Measurements from ENCODE around the gene NFE2L3. TPM values are rescaled to one million over a fixed set of nuclear protein-coding genes. Genes with fewer than 3 reads are reported as not detected.
A peak's percentile ranks its signal among the peaks of the same experiment; 100 is the strongest.
"Not testable (repeated sequence)": the region's sequence is repeated elsewhere in the genome, so short reads cannot be mapped to it uniquely, and the experiment has no call there.

The NFE2L3 gene
- total RNA-seq, 2 donors from 2014 or later = 1.3 to 1.7 TPM

- ATAC-seq (peak in 1 of 2 donors; percentile 6), DNase-seq (no peak)
- intact Hi-C loops (cut with DNase I) = no loop called here
Measured at GRCh38 chr7:26193432-26194207, 41.6 kb downstream of the NFE2L3 start.

GRCh38 chr7:26194764-26195163, 42.8 kb downstream of the NFE2L3 start:
- ATAC-seq; DNase-seq; intact Hi-C loops (cut with DNase I): not testable (repeated sequence)

- DNase-seq (no peak), ATAC-seq (no peak)
- intact Hi-C loops (cut with DNase I) = no loop called here
Measured at GRCh38 chr7:26195182-26195581, 43.2 kb downstream of the NFE2L3 start.

- DNase-seq (no peak), ATAC-seq (no peak)
- intact Hi-C loops (cut with DNase I) = no loop called here
Measured at GRCh38 chr7:26195867-26196657, 44.1 kb downstream of the NFE2L3 start.

DNA sequence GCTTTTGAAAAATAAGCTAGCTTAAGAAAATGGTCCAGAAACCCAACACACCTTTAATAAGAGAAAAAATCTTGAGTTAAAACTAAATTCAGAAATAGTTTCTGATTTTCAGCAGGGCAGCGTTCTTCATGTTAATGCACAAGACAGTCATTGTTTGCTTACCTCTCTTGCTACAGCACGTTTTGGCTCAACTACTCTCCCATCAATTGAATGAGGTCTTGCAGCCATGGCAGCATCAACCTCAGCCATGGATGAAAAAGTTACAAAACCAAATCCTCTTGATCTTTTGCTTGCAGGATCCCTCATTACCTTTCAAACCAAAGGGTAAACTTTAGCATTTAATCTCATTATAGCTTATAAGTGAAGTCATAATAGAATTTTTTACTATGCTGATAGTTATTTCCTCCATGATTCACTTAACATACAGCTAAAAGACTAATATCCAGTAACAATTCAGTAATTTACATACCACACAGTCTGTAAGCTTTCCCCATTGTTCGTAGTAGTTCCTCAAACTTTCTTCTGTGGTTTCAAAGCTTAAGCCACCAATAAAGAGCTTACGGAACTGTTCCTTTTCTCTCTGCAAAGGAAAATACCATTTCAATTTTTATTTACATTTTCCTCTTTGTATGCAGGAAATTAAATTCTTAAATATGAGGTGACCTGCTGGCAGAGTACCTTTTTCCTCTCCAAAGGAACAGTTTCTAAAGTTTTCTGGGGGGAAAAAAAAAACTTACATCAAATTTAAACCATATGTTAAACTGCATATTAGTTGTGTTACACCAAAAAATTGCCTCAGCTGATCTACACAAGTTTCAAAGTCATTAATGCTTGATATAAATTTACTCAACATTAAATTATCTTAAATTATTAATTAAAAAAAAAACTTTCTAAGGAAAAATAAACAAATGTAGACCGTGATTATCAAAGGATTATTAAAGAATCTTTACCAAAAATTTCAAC, 45.4 kb downstream of the NFE2L3 start:
- DNase-seq (no peak), ATAC-seq (no peak)
- intact Hi-C loops (cut with DNase I) = no loop called here

- intact Hi-C loops (cut with DNase I) = no loop called here
- DNase-seq = no peak
- ATAC-seq = no peak
Measured at GRCh38 chr7:26198133-26198780, 46.3 kb downstream of the NFE2L3 start.

GRCh38 chr7:26198781-26199169, 46.8 kb downstream of the NFE2L3 start:
- ATAC-seq = no peak
- no peak for DNase-seq
- intact Hi-C loops (cut with DNase I) = no loop called here

- DNase-seq = peak; percentile 70
- ATAC-seq = peak; percentile 25 to 27
- intact Hi-C loops (cut with DNase I) = loop anchor here in 1 of 2 donors (10.0 kb wide), 1 partner anchor 105 kb away; no protein-coding TSS in a partner anchor
Measured at GRCh38 chr7:26199301-26200037, 47.5 kb downstream of the NFE2L3 start.

GRCh38 chr7:26200038-26200443, 48.0 kb downstream of the NFE2L3 start:
- intact Hi-C loops (cut with DNase I) = loop anchor here in 1 of 2 donors (10.0 kb wide), 1 partner anchor 105 kb away; no protein-coding TSS in a partner anchor
- peak; percentile 31 to 41 for ATAC-seq
- DNase-seq = peak; percentile 75

DNA sequence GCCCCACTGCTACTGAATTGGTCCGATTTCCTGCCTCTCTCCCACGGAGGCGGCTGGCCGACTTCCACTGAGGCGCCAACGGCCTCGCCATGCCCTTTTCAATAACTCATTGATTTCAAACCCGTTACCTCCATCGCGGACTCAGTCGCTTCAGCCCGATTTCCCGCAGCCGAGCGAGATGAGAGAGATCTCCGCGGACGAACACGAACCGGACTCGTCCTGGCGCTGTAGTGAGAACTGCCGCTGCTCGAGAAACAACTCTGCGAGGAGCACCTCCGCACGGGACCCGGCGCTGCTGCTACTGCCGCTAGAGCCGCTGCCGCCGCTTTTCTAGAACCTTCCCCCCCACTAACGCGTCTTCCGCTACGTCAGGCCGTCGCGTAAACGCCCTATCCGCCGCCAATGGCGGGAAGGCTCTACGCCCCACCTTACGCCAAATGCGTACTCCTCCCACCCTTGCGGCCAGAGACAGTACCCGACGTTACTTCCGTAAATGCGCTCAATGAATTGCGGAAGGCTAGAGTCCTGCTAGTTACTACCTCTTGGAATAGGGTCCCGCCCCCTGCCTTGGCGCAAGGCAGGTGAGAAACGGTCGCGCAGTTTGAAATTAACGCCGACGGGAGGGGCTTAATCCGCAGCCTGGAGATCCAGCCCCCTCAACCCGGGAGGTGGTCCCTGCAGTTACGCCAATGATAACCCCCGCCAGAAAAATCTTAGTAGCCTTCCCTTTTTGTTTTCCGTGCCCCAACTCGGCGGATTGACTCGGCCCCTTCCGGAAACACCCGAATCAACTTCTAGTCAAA, 48.6 kb downstream of the NFE2L3 start, which contains the start of gene HNRNPA2B1:
TSS of gene HNRNPA2B1 (minus strand) at position 303 of the 803 bp plus-strand sequence. CDS start at position 134, 169 bp downstream.
- peak; percentile 83 to 85 for ATAC-seq
- intact Hi-C loops (cut with DNase I) = loop anchor here in 1 of 2 donors (10.0 kb wide), 1 partner anchor 106 kb away; no protein-coding TSS in a partner anchor

GRCh38 chr7:26201247-26202018, 49.4 kb downstream of the NFE2L3 start, which contains the start of gene CBX3:
CBX3 (plus strand) TSS chr7:26201745; CDS start chr7:26202999, 1,254 bp downstream.
- DNase-seq (peak; percentile 91), ATAC-seq (peak; percentile 68 to 79)
- intact Hi-C loops (cut with DNase I) = loop anchor here in 1 of 2 donors (10.0 kb wide), 1 partner anchor 107 kb away; no protein-coding TSS in a partner anchor

More for the DNA sequence above, 48.6 kb downstream of the NFE2L3 start, which contains the start of gene HNRNPA2B1:
- peak; percentile 97 for DNase-seq

DNA sequence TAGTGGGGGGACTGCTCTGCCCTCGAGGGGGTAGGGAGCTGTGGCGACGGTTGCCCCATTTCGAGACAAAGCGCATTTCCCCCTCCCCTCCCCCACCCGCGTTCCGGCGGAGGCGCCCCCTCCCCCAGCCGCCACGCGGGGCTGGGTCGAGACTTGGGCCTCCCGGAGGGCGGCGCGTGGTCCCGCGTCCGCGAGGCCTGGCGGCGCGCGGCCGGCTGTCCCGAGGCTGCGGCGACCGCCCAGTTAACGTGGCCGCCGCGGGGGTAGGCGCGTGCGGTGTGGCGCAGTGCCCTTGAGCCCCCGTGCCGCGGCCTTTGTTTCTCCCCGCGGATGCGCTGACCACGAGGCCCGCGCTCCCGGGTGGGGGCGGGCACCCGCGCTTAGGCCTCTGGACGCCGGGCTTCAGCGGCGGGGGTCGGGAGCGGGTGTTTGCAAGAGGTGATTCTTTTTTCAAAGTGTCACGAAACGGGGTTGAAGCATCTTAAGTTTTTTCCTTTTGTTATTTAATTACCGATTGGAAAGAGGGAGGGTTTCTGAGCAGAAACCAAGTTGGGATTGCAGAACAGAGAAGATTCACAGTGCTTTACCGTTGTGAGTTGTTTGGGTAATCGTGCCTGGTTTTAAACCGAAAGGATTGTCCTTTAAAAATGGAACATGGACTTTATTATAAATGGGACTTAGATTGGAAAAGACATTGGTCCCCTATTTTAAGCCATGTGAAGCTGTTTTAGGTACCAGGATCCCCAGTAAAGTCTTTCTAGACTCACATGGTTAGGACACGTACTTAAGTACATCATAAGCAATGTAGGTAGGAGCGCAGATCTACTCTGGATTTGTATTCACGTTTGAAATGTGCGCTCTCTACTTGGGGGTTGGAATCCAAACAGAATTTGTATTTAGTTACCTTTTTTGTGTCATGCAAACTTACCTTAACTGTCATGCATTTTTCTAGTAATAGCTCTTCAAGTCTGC, 50.3 kb downstream of the NFE2L3 start:
- intact Hi-C loops (cut with DNase I) = loop anchor here in 1 of 2 donors (10.0 kb wide), 1 partner anchor 108 kb away; no protein-coding TSS in a partner anchor
- peak; percentile 66 for DNase-seq
- ATAC-seq = peak; percentile 18 to 23

GRCh38 chr7:26203016-26203415, 51.0 kb downstream of the NFE2L3 start:
- ATAC-seq (no peak), DNase-seq (no peak)
- intact Hi-C loops (cut with DNase I) = loop anchor here in 1 of 2 donors (10.0 kb wide), 1 partner anchor 108 kb away; no protein-coding TSS in a partner anchor

- ATAC-seq (no peak), DNase-seq (no peak)
- intact Hi-C loops (cut with DNase I) = loop anchor here in 1 of 2 donors (10.0 kb wide), 1 partner anchor 113 kb away; no protein-coding TSS in a partner anchor
Measured at GRCh38 chr7:26208040-26208439, 56.0 kb downstream of the NFE2L3 start.
